ENCODE results near the gene DNAJB12. TPM values are rescaled to one million over a fixed set of nuclear protein-coding genes. Genes with fewer than 3 reads are reported as not detected.

Gene DNAJB12
- total RNA-seq, 1 donor from 2014 or later = 23.0 TPM

- H3K36me3 Mint-ChIP-seq (ENCODE audit: unreplicated experiment) = no peaks in the 10 kb centered on the region
- H3K27me3 Mint-ChIP-seq (ENCODE audit: unreplicated experiment) = no peaks in the 10 kb centered on the region
- no peak for TF ChIP-seq CTCF (IDR thresholded peaks at IDR 0.05; ENCODE audit: partially characterized antibody, unreplicated experiment)
- no peaks in the 10 kb centered on the region for H3K4me1 Mint-ChIP-seq (ENCODE audit: low read depth, unreplicated experiment)
- H3K27ac Mint-ChIP-seq (ENCODE audit: unreplicated experiment) = no peak overlapping the region
- DNase-seq = no peak
- no peak overlapping the region for H3K4me3 Mint-ChIP-seq (ENCODE audit: unreplicated experiment)
- H3K9me3 Mint-ChIP-seq (ENCODE audit: unreplicated experiment) = peaks cover 2% of the 10 kb centered on the region
Observed at GRCh38 chr10:72292223-72292691, 62.5 kb downstream of the DNAJB12 start.

- no peak for TF ChIP-seq CTCF (IDR thresholded peaks at IDR 0.05; ENCODE audit: partially characterized antibody, unreplicated experiment)
- Mint-ChIP-seq H3K27ac (ENCODE audit: unreplicated experiment) (no peak overlapping the region), H3K36me3 (ENCODE audit: unreplicated experiment) (no peaks in the 10 kb centered on the region), H3K27me3 (ENCODE audit: unreplicated experiment) (no peaks in the 10 kb centered on the region), H3K4me1 (ENCODE audit: low read depth, unreplicated experiment) (no peaks in the 10 kb centered on the region), H3K9me3 (ENCODE audit: unreplicated experiment) (peaks cover 2% of the 10 kb centered on the region), H3K4me3 (ENCODE audit: unreplicated experiment) (no peak overlapping the region)
- DNase-seq = no peak
Observed at GRCh38 chr10:72291019-72291532, 63.6 kb downstream of the DNAJB12 start.

GRCh38 chr10:72285972-72286521 is 68.7 kb downstream of the DNAJB12 start:
- H3K9me3 Mint-ChIP-seq (ENCODE audit: unreplicated experiment) = no peaks in the 10 kb centered on the region
- H3K36me3 Mint-ChIP-seq (ENCODE audit: unreplicated experiment) = peaks cover 5% of the 10 kb centered on the region
- no peak for DNase-seq
- H3K27me3 Mint-ChIP-seq (ENCODE audit: unreplicated experiment) = peaks cover 4% of the 10 kb centered on the region
- H3K27ac Mint-ChIP-seq (ENCODE audit: unreplicated experiment) = peak overlapping the region; percentile 34
- H3K4me1 Mint-ChIP-seq (ENCODE audit: low read depth, unreplicated experiment) = no peaks in the 10 kb centered on the region
- no peak overlapping the region for H3K4me3 Mint-ChIP-seq (ENCODE audit: unreplicated experiment)
- no peak for TF ChIP-seq CTCF (IDR thresholded peaks at IDR 0.05; ENCODE audit: partially characterized antibody, unreplicated experiment)

GRCh38 chr10:72283131-72283530 is 71.6 kb downstream of the DNAJB12 start:
- H3K27me3 Mint-ChIP-seq (ENCODE audit: unreplicated experiment) = peaks cover 4% of the 10 kb centered on the region
- no peaks in the 10 kb centered on the region for H3K4me1 Mint-ChIP-seq (ENCODE audit: low read depth, unreplicated experiment)
- no peak overlapping the region for H3K4me3 Mint-ChIP-seq (ENCODE audit: unreplicated experiment)
- no peaks in the 10 kb centered on the region for H3K9me3 Mint-ChIP-seq (ENCODE audit: unreplicated experiment)
- no peak overlapping the region for H3K27ac Mint-ChIP-seq (ENCODE audit: unreplicated experiment)
- TF ChIP-seq CTCF (IDR thresholded peaks at IDR 0.05; ENCODE audit: partially characterized antibody, unreplicated experiment) = no peak
- DNase-seq = no peak
- peaks cover 5% of the 10 kb centered on the region for H3K36me3 Mint-ChIP-seq (ENCODE audit: unreplicated experiment)

Other genes with a start within 250 kb of the DNAJB12 start
- 37.0 TPM for gene ANAPC16, start 138.9 kb downstream of the DNAJB12 start, total RNA-seq (ENCODE audit: unreplicated experiment)
- 33.3 TPM for gene ASCC1, start 138.6 kb downstream of the DNAJB12 start, total RNA-seq (ENCODE audit: unreplicated experiment)
- 153 TPM for gene DDIT4, start 81.0 kb downstream of the DNAJB12 start, total RNA-seq (ENCODE audit: unreplicated experiment)